Subcutaneous adipose tissue (tissue), 4 donors: ENCODE measurements around the gene SLC38A8. TPM values are rescaled to one million over a fixed set of nuclear protein-coding genes. Genes with fewer than 3 reads are reported as not detected.

Experiments
- CTCF ChIP-seq: fragments of 450-650 bp; IDR thresholded peaks from one replicate; pipeline ENCODE4 v1.5.1; 2016; ENCODE audit warnings: low read depth, mild to moderate bottlenecking, control low read depth, antibody characterized with exemption, moderate library complexity
- total RNA-seq, 4 donors: library from RNA; depleted of rRNA; stranded (reverse); fragments of >200 nt; gene quantifications; one replicate each; pipeline ENCODE4 v1.1.0, GENCODE V29; 2016

SLC38A8 gene
- total RNA-seq, 4 donors from 2014 or later: not detected

- TF ChIP-seq CTCF: no peak
Observed at GRCh38 chr16:84027625-84028024, 15.0 kb downstream of the SLC38A8 start.

GRCh38 chr16:84026606-84027005 lies 16.0 kb downstream of the SLC38A8 start:
- TF ChIP-seq CTCF: no peak

GRCh38 chr16:84024854-84025253 lies 17.7 kb downstream of the SLC38A8 start:
- TF ChIP-seq CTCF: no peak

- TF ChIP-seq CTCF: no peak
Observed at GRCh38 chr16:84022644-84023043, 20.0 kb downstream of the SLC38A8 start.

GRCh38 chr16:84021488-84021887 lies 21.1 kb downstream of the SLC38A8 start:
- no peak for TF ChIP-seq CTCF

GRCh38 chr16:84020353-84020752 lies 22.2 kb downstream of the SLC38A8 start:
- TF ChIP-seq CTCF: no peak

- no peak for TF ChIP-seq CTCF
Observed at GRCh38 chr16:84018710-84019109, 23.9 kb downstream of the SLC38A8 start.
